Neural cell (in vitro differentiated cells): ENCODE results near the gene MTA1. TPM values are rescaled to one million over a fixed set of nuclear protein-coding genes. Genes with fewer than 3 reads are reported as not detected.

Experiments used
- H2AFZ ChIP-seq: fragments of 200-600, 300-800 bp; sonication (generic), shearing (Covaris generic); 2 replicates; pipeline ENCODE4 v1.6.0; 2014; ENCODE audit warnings: low read depth, mild to moderate bottlenecking, antibody characterized with exemption, low read length, moderate library complexity
- H3F3A ChIP-seq: fragments of 200-600 bp; shearing (Covaris generic); 2 replicates; pipeline ENCODE4 v1.6.1; 2016; ENCODE audit warnings: mild to moderate bottlenecking, moderate library complexity, mixed read lengths, antibody characterized with exemption, low read length; ENCODE audit not compliant: insufficient read depth, poor library complexity, severe bottlenecking
- H3K27ac ChIP-seq: fragments of 200-600, 300-800 bp; sonication (generic), shearing (Covaris generic); 2 replicates; pipeline ENCODE4 v1.5.1; 2014; ENCODE audit warnings: mild to moderate bottlenecking, low read length, moderate library complexity
- H3K27me3 ChIP-seq: fragments of 300-800, 200-600 bp; sonication (generic), shearing (Covaris generic); 2 replicates; pipeline ENCODE4 v1.6.0; 2014; ENCODE audit warnings: mild to moderate bottlenecking, low read depth, low read length, moderate library complexity; ENCODE audit not compliant: insufficient read depth
- H3K36me3 ChIP-seq: fragments of 300-800, 200-600 bp; sonication (generic), shearing (Covaris generic); 2 replicates; pipeline ENCODE4 v1.5.1; 2014; ENCODE audit warnings: mild to moderate bottlenecking, antibody characterized with exemption, low read length, moderate library complexity; ENCODE audit not compliant: insufficient read depth
- H3K4me2 ChIP-seq: fragments of 300-800, 200-600 bp; sonication (generic), shearing (Covaris generic); 2 replicates; pipeline ENCODE4 v1.6.0; 2014; ENCODE audit warnings: mild to moderate bottlenecking, low read length
- H3K4me3 ChIP-seq: fragments of 300-800, 200-600 bp; sonication (generic), shearing (Covaris generic); 2 replicates; pipeline ENCODE4 v1.5.1; 2014; ENCODE audit warnings: mild to moderate bottlenecking, low read length, moderate library complexity
- H3K79me2 ChIP-seq: fragments of 200-600 bp; shearing (Covaris generic); replicated peaks from 2 replicates; pipeline ENCODE4 v1.6.0; 2014; ENCODE audit warnings: mild to moderate bottlenecking, low read length, moderate library complexity; ENCODE audit not compliant: insufficient read depth
- H3K9ac ChIP-seq: fragments of 300-800, 200-600 bp; sonication (generic), shearing (Covaris generic); 2 replicates; pipeline ENCODE4 v1.6.1; 2016; ENCODE audit warnings: mild to moderate bottlenecking, low read length, mixed read lengths
- H3K9me2 ChIP-seq: fragments of 200-600 bp; shearing (Covaris generic); 2 replicates; pipeline ENCODE4 v1.6.1; 2016; ENCODE audit warnings: mild to moderate bottlenecking, low read length, mixed read lengths; ENCODE audit not compliant: insufficient read depth
- H3K9me3 ChIP-seq: fragments of 200-600, 300-800 bp; sonication (generic), shearing (Covaris generic); 2 replicates; pipeline ENCODE4 v1.6.1; 2016; ENCODE audit warnings: mild to moderate bottlenecking, mixed run types, low read length, moderate library complexity, mixed read lengths
- H4K20me1 ChIP-seq: fragments of 200-600 bp; shearing (Covaris generic); 2 replicates; pipeline ENCODE4 v1.6.1; 2016; ENCODE audit warnings: mild to moderate bottlenecking, mixed run types; ENCODE audit not compliant: insufficient read depth
- EP300 ChIP-seq: fragments of 450-650 bp; conservative IDR thresholded peaks from 2 replicates; pipeline ENCODE4 v1.6.1; 2014; ENCODE audit warnings: antibody characterized with exemption, mild to moderate bottlenecking, moderate library complexity; ENCODE audit not compliant: poor library complexity, severe bottlenecking
- EZH2 ChIP-seq: fragments of 200-600, 300-800 bp; shearing (Covaris generic), sonication (generic); IDR thresholded peaks from 2 replicates; pipeline ENCODE4 v1.6.1; 2014; ENCODE audit warnings: antibody characterized with exemption, low read length, borderline replicate concordance, mild to moderate bottlenecking; ENCODE audit not compliant: insufficient read depth, poor library complexity, severe bottlenecking
- MXI1 ChIP-seq: fragments of 450-650 bp; conservative IDR thresholded peaks from 2 replicates; pipeline ENCODE4 v1.6.1; 2014; ENCODE audit warnings: antibody characterized with exemption, mild to moderate bottlenecking; ENCODE audit not compliant: poor library complexity, severe bottlenecking
- POLR2AphosphoS5 ChIP-seq: IDR thresholded peaks from 2 replicates; pipeline ENCODE4 v1.6.1; 2012
- RAD21 ChIP-seq: fragments of 450-650 bp; conservative IDR thresholded peaks from 2 replicates; pipeline ENCODE4 v1.6.1; 2014; ENCODE audit warnings: antibody characterized with exemption, mild to moderate bottlenecking, moderate library complexity
- SMC3 ChIP-seq: fragments of 450-650 bp; conservative IDR thresholded peaks from 2 replicates; pipeline ENCODE4 v1.6.1; 2014; ENCODE audit warnings: antibody characterized with exemption, mild to moderate bottlenecking, moderate library complexity; ENCODE audit not compliant: poor library complexity
- TAF1 ChIP-seq: IDR thresholded peaks from 2 replicates; pipeline ENCODE4 v1.6.1; 2012; ENCODE audit warnings: low read depth
- polyA plus RNA-seq: library from polyadenylated mRNA; depleted of rRNA; stranded (reverse); fragments of >200 nt; gene quantifications from 2 replicates; pipeline ENCODE4 v1.2.3, GENCODE V29; 2014
- TF ChIP-seq, protein P1 (sequence below): IDR thresholded peaks from 2 replicates; pipeline ENCODE4 v1.6.1; 2012; ENCODE audit warnings: borderline replicate concordance
- TF ChIP-seq, protein P2 (sequence below): fragments of 450-650 bp; IDR thresholded peaks from 2 replicates; pipeline ENCODE4 v1.5.1; 2014; ENCODE audit warnings: antibody characterized with exemption, mild to moderate bottlenecking, moderate library complexity; ENCODE audit not compliant: poor library complexity, severe bottlenecking

MTA1 gene
- polyA plus RNA-seq, 1 donor from 2014 or later = 94.0 TPM

DNA sequence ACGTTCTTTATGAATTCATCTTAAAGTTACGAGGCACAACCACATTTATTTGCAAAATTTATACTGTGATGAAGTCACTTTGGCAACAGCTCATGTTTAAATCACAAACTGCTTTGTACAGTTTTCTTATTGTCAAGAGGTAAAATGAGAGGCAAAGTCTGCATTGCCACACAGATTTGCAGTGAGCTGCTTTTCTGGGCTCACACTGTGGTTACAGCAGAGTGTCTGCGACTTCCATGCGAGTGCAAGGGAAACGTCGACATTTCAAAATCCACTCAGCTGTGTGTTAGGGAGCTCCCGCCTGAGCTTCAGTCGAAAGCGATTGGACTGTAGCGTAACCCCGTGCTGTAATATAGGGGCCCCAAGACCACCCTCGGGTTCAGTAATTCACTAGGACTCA, 13.0 kb downstream of the MTA1 start:
- Histone ChIP-seq H3K4me2 (no peak overlapping the region), H4K20me1 (no peaks in the 10 kb centered on the region)

DNA sequence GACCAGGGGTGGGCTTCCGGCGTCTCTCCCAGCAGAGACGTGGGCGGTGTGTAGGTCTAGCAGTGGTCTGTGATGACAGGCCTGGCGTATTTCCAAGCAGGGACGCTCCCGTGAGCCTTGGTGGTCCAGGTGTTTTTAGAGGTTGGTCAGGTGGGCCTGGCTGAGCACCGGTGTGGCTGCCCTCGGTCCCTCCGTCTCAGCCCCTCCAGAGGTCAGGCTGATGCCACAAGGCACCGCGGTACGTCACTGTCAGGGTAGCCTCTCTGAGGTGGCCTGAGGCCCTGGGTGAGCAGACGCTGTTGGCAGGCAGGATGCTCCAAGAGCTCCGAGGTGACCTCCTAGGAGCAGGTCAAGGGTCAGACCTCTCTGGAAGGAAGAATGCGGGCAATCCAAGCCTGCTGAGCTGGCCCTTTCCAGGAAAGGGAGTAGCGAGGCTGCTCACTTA, 13.6 kb downstream of the MTA1 start:
- Histone ChIP-seq H3K4me3 (no peak overlapping the region), H3K27me3 (no peaks in the 10 kb centered on the region), H3K9me2 (no peaks in the 10 kb centered on the region), H3K27ac (no peak overlapping the region), H3K36me3 (no peaks in the 10 kb centered on the region), H3K9me3 (no peaks in the 10 kb centered on the region), H3K9ac (no peak overlapping the region), H3K4me2 (no peak overlapping the region), H4K20me1 (peaks cover 3% of the 10 kb centered on the region), H3K79me2 (peaks cover 42% of the 10 kb centered on the region), H3F3A (no peaks in the 10 kb centered on the region), H2AFZ (no peak overlapping the region)
- TF ChIP-seq EZH2 = no peak
- TF ChIP-seq RAD21 = no peak
- TF ChIP-seq POLR2AphosphoS5 = no peak
- TF ChIP-seq SMC3 = no peak
- no peak for TF ChIP-seq TAF1
- TF ChIP-seq EP300 = no peak

More for the DNA sequence above, 13.0 kb downstream of the MTA1 start:
- Histone ChIP-seq H3K27me3 (no peaks in the 10 kb centered on the region), H3K27ac (no peak overlapping the region), H3K9me3 (no peaks in the 10 kb centered on the region), H3F3A (no peaks in the 10 kb centered on the region), H3K9me2 (no peaks in the 10 kb centered on the region), H3K4me3 (no peak overlapping the region), H3K36me3 (no peaks in the 10 kb centered on the region), H2AFZ (no peak overlapping the region), H3K79me2 (peaks cover 41% of the 10 kb centered on the region), H3K9ac (no peak overlapping the region)
- TF ChIP-seq MXI1 (no peak), RAD21 (no peak), EP300 (no peak), TAF1 (no peak), SMC3 (no peak), POLR2AphosphoS5 (no peak), EZH2 (no peak)
- TF ChIP-seq, protein P1, sequence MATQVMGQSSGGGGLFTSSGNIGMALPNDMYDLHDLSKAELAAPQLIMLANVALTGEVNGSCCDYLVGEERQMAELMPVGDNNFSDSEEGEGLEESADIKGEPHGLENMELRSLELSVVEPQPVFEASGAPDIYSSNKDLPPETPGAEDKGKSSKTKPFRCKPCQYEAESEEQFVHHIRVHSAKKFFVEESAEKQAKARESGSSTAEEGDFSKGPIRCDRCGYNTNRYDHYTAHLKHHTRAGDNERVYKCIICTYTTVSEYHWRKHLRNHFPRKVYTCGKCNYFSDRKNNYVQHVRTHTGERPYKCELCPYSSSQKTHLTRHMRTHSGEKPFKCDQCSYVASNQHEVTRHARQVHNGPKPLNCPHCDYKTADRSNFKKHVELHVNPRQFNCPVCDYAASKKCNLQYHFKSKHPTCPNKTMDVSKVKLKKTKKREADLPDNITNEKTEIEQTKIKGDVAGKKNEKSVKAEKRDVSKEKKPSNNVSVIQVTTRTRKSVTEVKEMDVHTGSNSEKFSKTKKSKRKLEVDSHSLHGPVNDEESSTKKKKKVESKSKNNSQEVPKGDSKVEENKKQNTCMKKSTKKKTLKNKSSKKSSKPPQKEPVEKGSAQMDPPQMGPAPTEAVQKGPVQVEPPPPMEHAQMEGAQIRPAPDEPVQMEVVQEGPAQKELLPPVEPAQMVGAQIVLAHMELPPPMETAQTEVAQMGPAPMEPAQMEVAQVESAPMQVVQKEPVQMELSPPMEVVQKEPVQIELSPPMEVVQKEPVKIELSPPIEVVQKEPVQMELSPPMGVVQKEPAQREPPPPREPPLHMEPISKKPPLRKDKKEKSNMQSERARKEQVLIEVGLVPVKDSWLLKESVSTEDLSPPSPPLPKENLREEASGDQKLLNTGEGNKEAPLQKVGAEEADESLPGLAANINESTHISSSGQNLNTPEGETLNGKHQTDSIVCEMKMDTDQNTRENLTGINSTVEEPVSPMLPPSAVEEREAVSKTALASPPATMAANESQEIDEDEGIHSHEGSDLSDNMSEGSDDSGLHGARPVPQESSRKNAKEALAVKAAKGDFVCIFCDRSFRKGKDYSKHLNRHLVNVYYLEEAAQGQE = no peak
- TF ChIP-seq, protein P2, sequence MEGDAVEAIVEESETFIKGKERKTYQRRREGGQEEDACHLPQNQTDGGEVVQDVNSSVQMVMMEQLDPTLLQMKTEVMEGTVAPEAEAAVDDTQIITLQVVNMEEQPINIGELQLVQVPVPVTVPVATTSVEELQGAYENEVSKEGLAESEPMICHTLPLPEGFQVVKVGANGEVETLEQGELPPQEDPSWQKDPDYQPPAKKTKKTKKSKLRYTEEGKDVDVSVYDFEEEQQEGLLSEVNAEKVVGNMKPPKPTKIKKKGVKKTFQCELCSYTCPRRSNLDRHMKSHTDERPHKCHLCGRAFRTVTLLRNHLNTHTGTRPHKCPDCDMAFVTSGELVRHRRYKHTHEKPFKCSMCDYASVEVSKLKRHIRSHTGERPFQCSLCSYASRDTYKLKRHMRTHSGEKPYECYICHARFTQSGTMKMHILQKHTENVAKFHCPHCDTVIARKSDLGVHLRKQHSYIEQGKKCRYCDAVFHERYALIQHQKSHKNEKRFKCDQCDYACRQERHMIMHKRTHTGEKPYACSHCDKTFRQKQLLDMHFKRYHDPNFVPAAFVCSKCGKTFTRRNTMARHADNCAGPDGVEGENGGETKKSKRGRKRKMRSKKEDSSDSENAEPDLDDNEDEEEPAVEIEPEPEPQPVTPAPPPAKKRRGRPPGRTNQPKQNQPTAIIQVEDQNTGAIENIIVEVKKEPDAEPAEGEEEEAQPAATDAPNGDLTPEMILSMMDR = no peak

GRCh38 chr14:105436402-105436801, 16.8 kb downstream of the MTA1 start:
- H3K4me3 ChIP-seq = no peak overlapping the region
- peaks cover 3% of the 10 kb centered on the region for H4K20me1 ChIP-seq
- H3F3A ChIP-seq = no peaks in the 10 kb centered on the region
- H3K9me2 ChIP-seq = no peaks in the 10 kb centered on the region
- no peak overlapping the region for H2AFZ ChIP-seq
- no peaks in the 10 kb centered on the region for H3K36me3 ChIP-seq
- peaks cover 34% of the 10 kb centered on the region for H3K79me2 ChIP-seq
- no peaks in the 10 kb centered on the region for H3K27me3 ChIP-seq
- no peaks in the 10 kb centered on the region for H3K9me3 ChIP-seq
- no peak for TF ChIP-seq TAF1
- no peak for TF ChIP-seq RAD21
- TF ChIP-seq, protein P2 = no peak
- TF ChIP-seq EZH2 = no peak
- TF ChIP-seq, protein P1 = no peak
- H3K9ac ChIP-seq = no peak overlapping the region
- no peak overlapping the region for H3K4me2 ChIP-seq
- H3K27ac ChIP-seq = no peak overlapping the region
